Esophagus squamous epithelium (tissue), 4 donors: ENCODE results near the gene TIGD2.

Experiments
- CTCF ChIP-seq, 6 experiments: fragments of 450-650 bp in 4 of 6; fragments of 200-600 bp in 2 of 6; sonication (generic) in 2 of 6; IDR thresholded peaks; one replicate each; pipeline ENCODE4 v1.5.1; 2016 to 2019; ENCODE audit warnings: antibody characterized with exemption in 6 of 6, mild to moderate bottlenecking in 4 of 6, moderate library complexity in 4 of 6
- POLR2A ChIP-seq, 4 donors: fragments of 450-650 bp; IDR thresholded peaks; one replicate each; pipeline ENCODE4 v1.6.1; 2017; ENCODE audit warnings: antibody characterized with exemption in 4 of 4, mild to moderate bottlenecking in 4 of 4, moderate library complexity in 3 of 4

DNA sequence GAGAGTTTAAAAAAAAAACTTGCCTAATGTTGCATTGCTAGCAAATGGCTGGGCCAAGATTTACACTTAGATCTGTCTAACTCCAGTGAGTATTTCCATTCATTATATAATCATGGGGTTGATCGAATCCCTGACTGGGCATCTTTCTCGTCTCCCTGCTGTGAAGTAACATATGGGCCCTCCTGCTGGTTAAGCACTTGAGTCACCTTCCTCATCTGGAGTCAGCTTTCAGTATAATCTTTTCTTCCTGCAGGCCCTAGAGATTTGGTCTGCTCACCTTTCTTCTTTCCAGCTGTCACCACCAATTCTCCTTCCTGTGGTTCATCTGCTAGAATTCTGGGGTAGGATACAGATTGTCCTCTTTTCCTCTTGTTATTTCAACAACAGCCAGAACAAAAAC, 41.6 kb downstream of the TIGD2 start:
- TF ChIP-seq CTCF (IDR thresholded peaks at IDR 0.05): no peak
- no peak for TF ChIP-seq POLR2A (IDR thresholded peaks at IDR 0.05)
